ENCODE results near the gene SIGLEC11. TPM values are rescaled to one million over a fixed set of nuclear protein-coding genes. Genes with fewer than 3 reads are reported as not detected.

SIGLEC11 gene
- total RNA-seq, 1 experiment from 2014 or later, result not detected

- Histone ChIP-seq H3K4me1 (replicated peaks) (no peaks in the 10 kb centered on the region), H3K36me3 (peaks cover 67% of the 10 kb centered on the region), H3K9me3 (replicated peaks) (no peaks in the 10 kb centered on the region), H3K27ac (no peak overlapping the region), H3K27me3 (replicated peaks) (no peaks in the 10 kb centered on the region), H3K4me3 (no peak overlapping the region)
- no peak for DNase-seq (ENCODE audit: low read depth in 1 of 2, low spot score in 2 of 2)
Observed at GRCh38 chr19:49907745-49908446, 53.1 kb downstream of the SIGLEC11 start.

- H3K36me3 ChIP-seq, result peaks cover 59% of the 10 kb centered on the region
- no peak for DNase-seq (ENCODE audit: low read depth in 1 of 2, low spot score in 2 of 2)
- no peaks in the 10 kb centered on the region for H3K9me3 ChIP-seq (replicated peaks)
- H3K27ac ChIP-seq, result no peak overlapping the region
- H3K4me3 ChIP-seq, result no peak overlapping the region
- H3K27me3 ChIP-seq (replicated peaks), result no peaks in the 10 kb centered on the region
- H3K4me1 ChIP-seq (replicated peaks), result no peaks in the 10 kb centered on the region
Observed at GRCh38 chr19:49906879-49907564, 54.0 kb downstream of the SIGLEC11 start.

GRCh38 chr19:49904136-49904535 lies 56.8 kb downstream of the SIGLEC11 start:
- Histone ChIP-seq H3K9me3 (replicated peaks) (no peaks in the 10 kb centered on the region), H3K27ac (no peak overlapping the region), H3K4me1 (replicated peaks) (no peaks in the 10 kb centered on the region), H3K4me3 (no peak overlapping the region), H3K36me3 (peaks cover 35% of the 10 kb centered on the region), H3K27me3 (replicated peaks) (no peaks in the 10 kb centered on the region)
- DNase-seq (ENCODE audit: low read depth in 1 of 2, low spot score in 2 of 2), result no peak

Other genes with a start within 250 kb of the SIGLEC11 start
- gene TSKS, start 197.9 kb downstream of the SIGLEC11 start, total RNA-seq (2014; rRNA removed; shearing (Covaris generic)), result not detected in 2 replicates
- 87.8 and 103 TPM in 2 replicates for gene AP2A1, start 194.2 kb downstream of the SIGLEC11 start, total RNA-seq (2014; rRNA removed; shearing (Covaris generic))
- 3.4 and 10.0 TPM in 2 replicates for gene FUZ, start 147.9 kb downstream of the SIGLEC11 start, total RNA-seq (2014; rRNA removed; shearing (Covaris generic))
- 13.2 and 14.6 TPM in 2 replicates for gene MED25, start 142.9 kb downstream of the SIGLEC11 start, total RNA-seq (2014; rRNA removed; shearing (Covaris generic))
- gene PTOV1, start 110.0 kb downstream of the SIGLEC11 start, total RNA-seq (2014; rRNA removed; shearing (Covaris generic)), result 65.8 and 98.0 TPM in 2 replicates
- 19.6 and 35.0 TPM in 2 replicates for gene PNKP, start 93.6 kb downstream of the SIGLEC11 start, total RNA-seq (2014; rRNA removed; shearing (Covaris generic))
- 2.5 and 8.8 TPM in 2 replicates for gene AKT1S1, start 83.8 kb downstream of the SIGLEC11 start, total RNA-seq (2014; rRNA removed; shearing (Covaris generic))
- 2.2 and 3.9 TPM in 2 replicates for gene TBC1D17, start 83.5 kb downstream of the SIGLEC11 start, total RNA-seq (2014; rRNA removed; shearing (Covaris generic))
- 0.18 TPM in 1 of 2 replicates, not detected in the other for gene IL4I1, start 64.3 kb downstream of the SIGLEC11 start, total RNA-seq (2014; rRNA removed; shearing (Covaris generic))
- gene ATF5, start 32.0 kb downstream of the SIGLEC11 start, total RNA-seq (2014; rRNA removed; shearing (Covaris generic)), result 14.8 and 19.9 TPM in 2 replicates
- 64.8 and 80.3 TPM in 2 replicates for gene NUP62, start 31.7 kb downstream of the SIGLEC11 start, total RNA-seq (2014; rRNA removed; shearing (Covaris generic))
- 13.9 and 33.2 TPM in 2 replicates for gene VRK3, start 64.2 kb upstream of the SIGLEC11 start, total RNA-seq (2014; rRNA removed; shearing (Covaris generic))
- gene ZNF473, start 64.8 kb upstream of the SIGLEC11 start, total RNA-seq (2014; rRNA removed; shearing (Covaris generic)), result 8.0 and 14.0 TPM in 2 replicates
- gene IZUMO2, start 202.1 kb upstream of the SIGLEC11 start, total RNA-seq (2014; rRNA removed; shearing (Covaris generic)), result not detected in 2 replicates
- not detected in 2 replicates for gene MYH14, start 242.4 kb upstream of the SIGLEC11 start, total RNA-seq (2014; rRNA removed; shearing (Covaris generic))

Data from SJSA1 (cell line).